Kidney capillary endothelial cell (primary cell): ENCODE data around the gene PTPN13.

ENCODE experiments used
- DNase-seq: peaks from one replicate; pipeline ENCODE4 v3.0.0-alpha.2; 2018; ENCODE audit warnings: low spot score

The PTPN13 gene

DNA sequence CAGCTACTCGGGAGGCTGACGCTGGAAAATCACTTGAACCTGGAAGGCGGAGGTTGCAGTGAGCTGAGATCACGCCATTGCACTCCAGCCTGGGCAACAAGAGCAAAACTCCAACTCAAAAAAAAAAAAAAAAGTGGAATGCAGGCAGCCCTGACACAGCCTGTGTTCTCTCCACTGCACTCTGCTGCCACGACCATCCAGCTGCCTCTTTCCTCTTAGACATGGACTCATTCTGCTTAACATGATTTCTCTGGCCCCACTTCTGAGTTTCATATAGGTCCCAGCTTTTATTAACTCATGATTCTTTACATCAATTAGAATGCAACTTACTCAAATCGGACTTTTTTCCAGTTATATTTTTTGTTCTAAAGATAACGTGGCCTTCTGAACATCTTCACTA lies 225.4 kb downstream of the PTPN13 start:
- DNase-seq: no peak

DNA sequence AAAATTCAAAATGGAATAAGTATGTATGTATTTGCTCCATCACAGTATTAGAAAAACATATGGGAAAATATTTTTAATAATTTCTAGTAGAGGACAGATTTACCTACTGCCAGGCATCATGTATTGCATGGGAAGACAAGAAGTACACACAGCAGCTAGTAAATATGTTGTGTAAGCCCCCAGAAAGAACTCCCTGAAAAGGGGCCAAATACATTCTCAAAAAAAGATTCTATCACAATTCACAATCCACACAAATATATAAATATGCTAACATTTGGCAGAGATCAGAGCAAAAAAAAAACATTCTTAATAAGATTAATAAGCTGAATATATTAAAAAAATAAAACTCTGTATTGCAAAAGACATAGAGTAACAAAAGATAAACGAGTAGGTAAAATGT lies 227.0 kb downstream of the PTPN13 start:
- no peak for DNase-seq

DNA sequence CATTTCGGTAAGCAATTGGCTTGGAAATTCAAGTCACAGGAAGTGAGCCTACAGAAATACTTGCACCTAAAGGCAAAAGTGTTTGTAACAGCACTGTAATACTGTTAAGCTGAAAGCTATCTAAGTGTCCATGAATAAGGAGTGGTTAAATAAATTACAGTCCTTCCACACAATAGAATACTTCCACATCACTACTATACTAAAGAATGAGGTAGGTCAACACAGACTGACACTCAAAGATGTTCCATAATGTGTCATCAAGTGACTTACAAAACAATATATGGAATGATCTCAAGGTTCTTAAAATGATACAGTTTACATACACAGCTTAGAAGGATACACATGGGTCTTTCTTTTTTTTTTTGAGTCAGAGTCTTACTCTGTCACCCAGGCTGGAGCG lies 228.0 kb downstream of the PTPN13 start:
- no peak for DNase-seq

- no peak for DNase-seq
Observed at GRCh38 chr4:86825511-86825910, 231.4 kb downstream of the PTPN13 start.

DNA sequence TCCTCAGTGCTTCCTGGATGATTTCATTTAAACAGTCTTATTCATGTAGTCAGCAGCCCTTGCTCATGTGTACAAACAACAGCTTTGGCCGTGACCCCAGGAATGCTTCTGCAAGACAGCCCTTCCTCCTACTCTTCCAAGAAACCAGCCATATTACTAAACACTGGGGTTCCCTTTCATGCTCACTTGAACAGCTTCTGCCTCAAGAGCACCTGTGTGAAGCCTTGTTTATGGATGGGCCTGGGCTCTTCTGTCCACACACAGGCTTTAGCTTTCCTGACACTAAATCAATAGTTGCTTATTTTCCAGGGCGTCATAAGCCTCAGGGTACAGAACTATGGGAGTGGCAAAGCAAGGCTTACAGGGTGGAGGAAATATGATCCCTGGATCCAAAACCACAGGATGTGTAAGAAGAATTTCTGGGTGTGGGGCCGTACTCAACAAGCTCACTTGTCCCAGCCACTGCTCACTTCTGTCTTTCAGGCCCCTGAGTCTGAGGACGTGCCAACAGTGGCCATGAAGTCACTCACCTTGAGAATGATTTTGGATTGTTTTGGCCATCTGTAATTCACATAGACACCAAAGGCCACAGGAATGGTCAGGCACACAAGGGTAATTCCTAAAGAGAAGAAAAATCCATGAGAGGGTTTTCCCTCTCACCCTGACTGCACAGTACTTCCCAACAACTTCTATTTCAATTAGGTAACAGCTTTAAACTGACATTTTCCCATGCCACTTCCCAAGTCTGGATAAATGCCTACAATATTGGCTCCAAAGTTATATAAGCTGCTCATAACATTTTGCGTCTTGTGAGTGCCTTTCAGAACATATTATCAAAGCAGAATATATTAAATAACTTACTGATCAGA lies 237.4 kb downstream of the PTPN13 start:
- DNase-seq: no peak

- no peak for DNase-seq
Observed at GRCh38 chr4:86833615-86834014, 239.5 kb downstream of the PTPN13 start.

DNA sequence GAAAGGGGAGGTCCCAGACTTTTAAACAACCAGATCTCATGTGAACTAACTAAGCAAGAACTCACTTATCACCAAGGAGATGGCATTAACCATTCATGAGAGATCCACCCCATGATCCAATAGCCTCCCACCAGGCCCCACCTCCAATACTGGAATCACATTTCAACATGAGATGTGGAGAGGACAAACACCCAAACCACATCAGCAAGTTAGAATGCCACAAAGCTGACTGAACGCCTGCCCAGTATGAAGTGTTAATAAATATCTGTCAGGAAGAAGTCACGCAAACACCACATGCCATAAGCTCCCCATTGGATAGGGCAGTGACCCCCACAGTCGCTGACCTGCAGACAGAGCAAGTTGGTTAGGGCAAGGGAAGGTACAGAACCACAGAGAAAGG lies 240.8 kb downstream of the PTPN13 start:
- DNase-seq: no peak

GRCh38 chr4:86835677-86836076 lies 241.6 kb downstream of the PTPN13 start:
- DNase-seq: no peak

- DNase-seq: no peak
Observed at GRCh38 chr4:86837691-86838503, 243.8 kb downstream of the PTPN13 start.

GRCh38 chr4:86840858-86841257 lies 246.7 kb downstream of the PTPN13 start:
- DNase-seq: no peak

DNA sequence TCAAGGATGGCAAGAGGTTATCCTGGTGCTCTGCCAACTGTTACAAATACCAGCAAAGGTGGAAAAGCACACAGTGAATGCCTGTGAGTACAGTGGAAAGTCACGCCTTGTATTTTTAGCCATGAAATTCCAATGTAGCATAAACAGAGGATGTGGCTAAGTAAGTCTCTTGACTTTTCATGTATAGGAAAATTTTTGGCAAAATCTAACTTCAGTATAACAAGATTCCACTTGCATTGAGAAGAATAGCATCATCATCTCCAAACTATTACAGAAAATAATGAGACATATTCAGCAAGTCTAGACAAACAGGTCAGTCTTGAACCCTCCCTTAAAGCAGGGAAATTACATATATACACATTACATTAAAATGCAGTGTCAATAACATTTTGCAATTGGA lies 247.2 kb downstream of the PTPN13 start:
- DNase-seq: no peak

GRCh38 chr4:86845593-86845992 lies 251.5 kb downstream of the PTPN13 start:
- peak; percentile 85 for DNase-seq

- DNase-seq: no peak
Observed at GRCh38 chr4:86846921-86847320, 252.8 kb downstream of the PTPN13 start.

DNA sequence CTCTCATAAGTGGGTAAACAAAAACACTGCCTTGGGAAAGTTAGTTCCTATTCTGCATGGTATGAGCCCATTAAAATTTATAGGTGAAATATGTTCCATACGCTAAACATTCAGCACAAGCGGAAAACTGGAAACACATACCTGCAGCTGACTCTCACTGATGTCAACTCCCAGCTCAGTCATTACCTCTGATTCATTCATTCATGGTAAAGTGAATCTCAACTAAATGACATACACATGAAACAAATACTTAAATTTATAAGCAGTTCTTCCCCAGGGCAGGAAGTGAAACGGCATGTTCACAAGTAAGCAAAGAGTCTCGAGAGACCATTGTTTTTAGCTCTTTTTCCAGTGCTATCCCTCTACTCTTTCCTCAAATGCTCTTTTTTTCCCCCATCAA lies 253.5 kb downstream of the PTPN13 start:
- DNase-seq: no peak

GRCh38 chr4:86848136-86848535 lies 254.0 kb downstream of the PTPN13 start:
- DNase-seq: no peak

- DNase-seq: peak; percentile 36
Observed at GRCh38 chr4:86848732-86849619, 254.9 kb downstream of the PTPN13 start, which contains the start of gene SLC10A6. TSS of gene SLC10A6 (minus strand) at chr4:86849384. CDS start at chr4:86849115, 269 bp downstream.

DNA sequence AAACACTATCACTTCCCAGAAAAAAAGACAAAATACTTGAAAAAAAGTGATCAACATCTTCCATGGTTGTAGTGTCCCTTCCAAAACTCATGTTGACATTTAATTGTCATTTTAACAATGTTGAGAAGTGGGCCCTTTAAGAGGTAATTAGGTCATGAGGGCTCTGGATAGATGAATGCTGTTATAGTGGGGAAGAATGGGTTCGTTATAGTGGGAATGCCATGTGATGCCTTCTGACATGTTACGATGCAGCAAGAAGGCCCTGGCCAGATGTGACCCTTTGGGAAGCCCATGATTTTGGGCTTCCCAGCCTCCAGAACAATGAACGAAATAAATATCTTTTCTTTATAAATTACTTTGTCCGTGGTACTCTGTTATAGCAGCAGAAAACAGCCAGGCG lies 259.1 kb downstream of the PTPN13 start:
- no peak for DNase-seq

GRCh38 chr4:86855572-86855971 lies 261.5 kb downstream of the PTPN13 start:
- DNase-seq: peak; percentile 62

DNA sequence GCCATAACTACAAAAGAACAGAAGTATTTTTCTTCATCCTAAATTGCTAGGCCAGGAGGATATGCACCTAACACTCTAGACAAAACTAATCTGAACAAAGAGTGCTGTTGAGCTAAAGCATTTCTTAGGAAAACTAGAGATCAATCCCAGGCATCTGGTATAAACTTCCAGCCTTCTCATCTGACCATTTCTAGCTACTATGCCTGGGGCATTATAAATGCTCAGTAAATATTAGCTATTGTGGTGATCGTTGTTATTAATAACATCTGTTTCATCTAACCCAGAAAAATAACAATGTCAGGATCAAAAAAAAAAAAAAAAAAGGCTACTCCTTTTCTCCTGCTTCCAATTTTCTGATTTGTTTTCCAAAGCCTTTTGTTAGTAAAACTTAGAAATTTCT lies 262.8 kb downstream of the PTPN13 start:
- no peak for DNase-seq

DNA sequence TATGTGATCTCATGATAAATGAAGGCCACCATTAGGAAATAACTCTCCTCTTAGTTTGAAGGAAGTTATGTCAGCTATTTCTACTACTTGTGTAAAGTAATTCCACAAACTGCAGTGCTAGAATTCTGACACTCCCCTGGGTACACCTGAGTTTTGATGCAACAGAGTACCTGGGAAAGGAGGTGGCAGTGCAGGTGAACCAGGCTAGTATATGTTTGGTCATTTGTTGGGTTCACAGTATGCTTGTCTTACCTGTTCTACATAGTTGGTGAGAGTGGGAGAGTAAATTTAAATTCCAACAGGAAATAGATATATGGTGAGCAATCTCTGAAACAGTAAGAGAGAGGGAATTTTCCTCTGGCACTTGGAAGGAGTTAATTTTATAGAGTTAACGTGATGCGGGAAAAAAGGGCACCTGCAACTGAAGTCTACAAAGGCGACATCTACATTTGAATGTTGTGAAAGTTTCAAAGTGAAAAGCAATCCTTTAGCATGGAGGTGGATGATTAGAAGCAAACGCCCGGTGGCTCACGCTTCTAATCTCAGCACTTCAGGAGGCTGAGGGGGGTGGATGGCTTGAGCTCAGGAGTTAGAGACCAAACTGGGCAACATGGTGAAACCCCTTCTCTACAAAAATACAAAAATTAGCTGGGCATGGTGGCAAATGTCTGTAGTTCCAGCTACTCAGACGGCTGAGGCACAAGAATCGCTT lies 263.4 kb downstream of the PTPN13 start:
- DNase-seq: no peak
